Measurements from ENCODE around the gene NAA35.
"Not testable (repeated sequence)": the region's sequence is repeated elsewhere in the genome, so short reads cannot be mapped to it uniquely, and the experiment has no call there.

NAA35 gene

DNA sequence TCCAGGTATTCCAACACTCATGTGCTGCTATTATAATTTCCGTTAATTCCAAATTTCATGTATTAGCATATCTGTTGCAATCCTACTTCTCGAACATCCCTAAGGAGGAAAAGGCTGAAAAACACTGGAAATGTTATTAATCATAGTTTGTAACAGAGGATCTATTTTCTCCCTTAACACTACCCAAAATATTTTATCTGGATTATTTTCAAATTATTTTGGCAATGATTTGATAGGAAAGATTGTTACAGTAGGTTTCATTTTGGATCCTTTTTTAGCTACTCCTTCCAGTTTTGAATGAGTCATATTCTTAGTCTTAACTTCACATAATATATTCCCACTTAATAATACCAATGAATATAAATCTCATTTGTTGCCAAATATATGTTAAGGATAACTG lies 13.9 kb upstream of the NAA35 start:
- Histone ChIP-seq H2AFZ (ENCODE audit: insufficient read depth, low read length, poor library complexity) (no peak overlapping the region), H3K4me2 (ENCODE audit: low read length) (no peak overlapping the region), H3K9ac (ENCODE audit: low read length) (no peak overlapping the region), H3K79me1 (ENCODE audit: low read length) (no peaks in the 10 kb centered on the region), H3K36me3 (ENCODE audit: control insufficient read depth in 1 of 2, insufficient read depth in 2 of 2, low read length in 2 of 2) (no peaks in the 10 kb centered on the region), H3K23ac (ENCODE audit: low read length) (no peak overlapping the region), H3K14ac (ENCODE audit: low read length) (no peak overlapping the region), H3K4me1 (ENCODE audit: control insufficient read depth in 1 of 2, insufficient read depth in 2 of 2, low read length in 2 of 2) (peaks cover 0 to 2% of the 10 kb centered on the region in 2 experiments), H2BK5ac (ENCODE audit: low read depth, low read length, poor library complexity) (no peak overlapping the region), H3K4me3 (ENCODE audit: low read depth, low read length) (no peak overlapping the region), H4K91ac (ENCODE audit: low read depth, low read length) (no peak overlapping the region), H3K18ac (ENCODE audit: low read length) (no peak overlapping the region), H2BK12ac (ENCODE audit: low read length) (no peak overlapping the region), H2BK120ac (ENCODE audit: insufficient read depth, low read length, poor library complexity) (no peak overlapping the region), H3K4ac (ENCODE audit: low read depth, low read length) (no peak overlapping the region), H3K9me3 (ENCODE audit: insufficient read depth, low read depth, low read length) (no peaks in the 10 kb centered on the region), H2AK5ac (ENCODE audit: low read length) (no peak overlapping the region), H3K27me3 (ENCODE audit: insufficient read depth, low read length) (no peaks in the 10 kb centered on the region), H4K8ac (ENCODE audit: low read depth, low read length) (no peak overlapping the region), H3K27ac (ENCODE audit: low read depth, low read length) (no peak overlapping the region), H3K79me2 (ENCODE audit: control insufficient read depth, insufficient read depth, low read length, poor library complexity) (no peaks in the 10 kb centered on the region), H4K12ac (ENCODE audit: low read depth, low read length) (no peak overlapping the region)
- WGBS (ENCODE audit: extremely low coverage, insufficient coverage, insufficient read length): no CpG with 5 or more reads among the region's 2 CpGs
- no peak for DNase-seq

GRCh38 chr9:85931495-85931894 lies 9.5 kb upstream of the NAA35 start:
- Histone ChIP-seq H4K8ac (ENCODE audit: low read depth, low read length) (no peak overlapping the region), H2AFZ (ENCODE audit: insufficient read depth, low read length, poor library complexity) (no peak overlapping the region), H3K79me2 (ENCODE audit: control insufficient read depth, insufficient read depth, low read length, poor library complexity) (no peaks in the 10 kb centered on the region), H4K12ac (ENCODE audit: low read depth, low read length) (no peak overlapping the region), H3K27me3 (ENCODE audit: insufficient read depth, low read length) (no peaks in the 10 kb centered on the region), H2BK5ac (ENCODE audit: low read depth, low read length, poor library complexity) (no peak overlapping the region), H3K79me1 (ENCODE audit: low read length) (no peaks in the 10 kb centered on the region), H3K23ac (ENCODE audit: low read length) (no peak overlapping the region), H2BK120ac (ENCODE audit: insufficient read depth, low read length, poor library complexity) (no peak overlapping the region), H3K18ac (ENCODE audit: low read length) (no peak overlapping the region), H3K4me2 (ENCODE audit: low read length) (no peak overlapping the region), H3K4me3 (ENCODE audit: low read depth, low read length) (no peak overlapping the region), H3K14ac (ENCODE audit: low read length) (no peak overlapping the region), H2AK5ac (ENCODE audit: low read length) (no peak overlapping the region), H4K91ac (ENCODE audit: low read depth, low read length) (no peak overlapping the region), H3K27ac (ENCODE audit: low read depth, low read length) (no peak overlapping the region), H3K36me3 (ENCODE audit: control insufficient read depth in 1 of 2, insufficient read depth in 2 of 2, low read length in 2 of 2) (no peaks in the 10 kb centered on the region), H3K9me3 (ENCODE audit: insufficient read depth, low read depth, low read length) (no peaks in the 10 kb centered on the region), H3K9ac (ENCODE audit: low read length) (no peak overlapping the region), H3K4me1 (ENCODE audit: control insufficient read depth in 1 of 2, insufficient read depth in 2 of 2, low read length in 2 of 2) (peaks cover 0 to 2% of the 10 kb centered on the region in 2 experiments), H2BK12ac (ENCODE audit: low read length) (no peak overlapping the region), H3K4ac (ENCODE audit: low read depth, low read length) (no peak overlapping the region)
- DNase-seq: no peak
- WGBS (ENCODE audit: extremely low coverage, insufficient coverage, insufficient read length): no CpG with 5 or more reads among the region's 2 CpGs

GRCh38 chr9:85935950-85936349 lies 5.0 kb upstream of the NAA35 start:
- H2BK5ac ChIP-seq (ENCODE audit: low read depth, low read length, poor library complexity); H2BK120ac ChIP-seq (ENCODE audit: insufficient read depth, low read length, poor library complexity); H2AK5ac ChIP-seq (ENCODE audit: low read length); H3K4me1 ChIP-seq (ENCODE audit: control insufficient read depth in 1 of 2, insufficient read depth in 2 of 2, low read length in 2 of 2); H3K79me2 ChIP-seq (ENCODE audit: control insufficient read depth, insufficient read depth, low read length, poor library complexity); H4K12ac ChIP-seq (ENCODE audit: low read depth, low read length); H4K91ac ChIP-seq (ENCODE audit: low read depth, low read length); H3K27me3 ChIP-seq (ENCODE audit: insufficient read depth, low read length); H3K4me2 ChIP-seq (ENCODE audit: low read length); H3K23ac ChIP-seq (ENCODE audit: low read length); H3K4me3 ChIP-seq (ENCODE audit: low read depth, low read length); H3K36me3 ChIP-seq (ENCODE audit: control insufficient read depth in 1 of 2, insufficient read depth in 2 of 2, low read length in 2 of 2); H3K14ac ChIP-seq (ENCODE audit: low read length); H2BK12ac ChIP-seq (ENCODE audit: low read length); H4K8ac ChIP-seq (ENCODE audit: low read depth, low read length); H3K9ac ChIP-seq (ENCODE audit: low read length); H3K18ac ChIP-seq (ENCODE audit: low read length); H3K27ac ChIP-seq (ENCODE audit: low read depth, low read length); DNase-seq; H2AFZ ChIP-seq (ENCODE audit: insufficient read depth, low read length, poor library complexity); H3K4ac ChIP-seq (ENCODE audit: low read depth, low read length); H3K9me3 ChIP-seq (ENCODE audit: insufficient read depth, low read depth, low read length); H3K79me1 ChIP-seq (ENCODE audit: low read length): not testable (repeated sequence)
- WGBS (ENCODE audit: extremely low coverage, insufficient coverage, insufficient read length): no CpG with 5 or more reads among the region's 14 CpGs

GRCh38 chr9:85940275-85940831 lies 593 bp upstream of the NAA35 start:
- H3K9me3 ChIP-seq (ENCODE audit: insufficient read depth, low read depth, low read length): no peaks in the 10 kb centered on the region

More at GRCh38 chr9:85940275-85940831, 593 bp upstream of the NAA35 start:
- Histone ChIP-seq H3K14ac (ENCODE audit: low read length) (no peak overlapping the region), H4K91ac (ENCODE audit: low read depth, low read length) (peak overlapping the region; percentile 41), H3K27ac (ENCODE audit: low read depth, low read length) (peak overlapping the region; percentile 78), H3K79me1 (ENCODE audit: low read length) (peaks cover 8% of the 10 kb centered on the region), H3K79me2 (ENCODE audit: control insufficient read depth, insufficient read depth, low read length, poor library complexity) (peaks cover 8% of the 10 kb centered on the region), H2BK12ac (ENCODE audit: low read length) (no peak overlapping the region), H3K36me3 (ENCODE audit: control insufficient read depth in 1 of 2, insufficient read depth in 2 of 2, low read length in 2 of 2) (peaks cover 0 to 6% of the 10 kb centered on the region in 2 experiments), H4K8ac (ENCODE audit: low read depth, low read length) (peak overlapping the region; percentile 92), H3K4me3 (ENCODE audit: low read depth, low read length) (peak overlapping the region; percentile 78), H2AK5ac (ENCODE audit: low read length) (no peak overlapping the region), H4K12ac (ENCODE audit: low read depth, low read length) (no peak overlapping the region), H3K4me1 (ENCODE audit: control insufficient read depth in 1 of 2, insufficient read depth in 2 of 2, low read length in 2 of 2) (no peaks in the 10 kb centered on the region), H3K4me2 (ENCODE audit: low read length) (peak overlapping the region; percentile 76), H3K18ac (ENCODE audit: low read length) (no peak overlapping the region), H3K27me3 (ENCODE audit: insufficient read depth, low read length) (no peaks in the 10 kb centered on the region), H2BK120ac (ENCODE audit: insufficient read depth, low read length, poor library complexity) (no peak overlapping the region), H3K4ac (ENCODE audit: low read depth, low read length) (no peak overlapping the region), H2AFZ (ENCODE audit: insufficient read depth, low read length, poor library complexity) (no peak overlapping the region), H2BK5ac (ENCODE audit: low read depth, low read length, poor library complexity) (no peak overlapping the region), H3K23ac (ENCODE audit: low read length) (no peak overlapping the region), H3K9ac (ENCODE audit: low read length) (peak overlapping the region; percentile 82)
- DNase-seq: peak in 1 of 2 donors; percentile 8
- WGBS (ENCODE audit: extremely low coverage, insufficient coverage, insufficient read length): no CpG with 5 or more reads among the region's 13 CpGs
